Lung (tissue), 12 donors: ENCODE measurements around the gene CAMK2D. TPM values are rescaled to one million over a fixed set of nuclear protein-coding genes. Genes with fewer than 3 reads are reported as not detected.

Experiments
- ATAC-seq: fragments of 200-7000 bp; cut with Tn5 transposase; one replicate; pipeline ENCODE4 v1.9.1; 2020; ENCODE audit warnings: moderate number of reproducible peaks; ENCODE audit not compliant: insufficient read depth, low FRiP score
- DNase-seq, 3 donors: peaks; one replicate each; pipeline ENCODE4 v3.0.0-alpha.2; 2013 to 2017
- H3K27ac ChIP-seq, 2 donors: one replicate each; pipeline ENCODE4 v1.5.1; 2013; ENCODE audit warnings: mild to moderate bottlenecking in 2 of 2, moderate library complexity in 2 of 2, control low read depth in 1 of 2, inconsistent platforms in 1 of 2, low read depth in 1 of 2, low read length in 1 of 2
- H3K27me3 ChIP-seq, 3 donors: one replicate each; pipeline ENCODE4 v1.5.1; 2013; ENCODE audit warnings: low read length in 2 of 3; ENCODE audit not compliant: control insufficient read depth in 3 of 3, insufficient read depth in 3 of 3
- H3K36me3 ChIP-seq, 4 donors: one replicate each; pipeline ENCODE4 v1.5.1; 2013; ENCODE audit warnings: low read length in 4 of 4, mild to moderate bottlenecking in 1 of 4, moderate library complexity in 1 of 4; ENCODE audit not compliant: control insufficient read depth in 4 of 4, insufficient read depth in 4 of 4
- H3K4me1 ChIP-seq, 5 donors: one replicate each; pipeline ENCODE4 v1.5.1; 2013; ENCODE audit warnings: low read length in 5 of 5, mild to moderate bottlenecking in 2 of 5, moderate library complexity in 1 of 5; ENCODE audit not compliant: control insufficient read depth in 5 of 5, insufficient read depth in 5 of 5
- H3K4me3 ChIP-seq: one replicate; pipeline ENCODE4 v1.5.1; 2013; ENCODE audit warnings: mild to moderate bottlenecking, control low read depth, moderate library complexity
- H3K9ac ChIP-seq, 2 donors: one replicate each; pipeline ENCODE4 v1.5.1; 2013; ENCODE audit warnings: low read length in 2 of 2, control low read depth in 1 of 2; ENCODE audit not compliant: insufficient read depth in 1 of 2
- H3K9me3 ChIP-seq, 4 donors: one replicate each; pipeline ENCODE4 v1.5.1; 2013; ENCODE audit warnings: low read length in 3 of 4, mild to moderate bottlenecking in 1 of 4, moderate library complexity in 1 of 4; ENCODE audit not compliant: control insufficient read depth in 4 of 4, insufficient read depth in 3 of 4
- CTCF ChIP-seq: IDR thresholded peaks from 2 replicates; pipeline ENCODE4 v1.5.1; 2012; ENCODE audit warnings: mild to moderate bottlenecking; ENCODE audit errors: control extremely low read depth, extremely low read depth
- WGBS, 2 donors: extraction: QIAGEN DNeasy Blood & Tissue Kit; methylation state at CpG; one replicate each; pipeline ENCODE4 v1.1.7; 2013; 5-methylcytosine and 5-hydroxymethylcytosine counted together
- polyA plus RNA-seq, 2 donors: library from polyadenylated mRNA; stranded (reverse); fragments of 200-250 nt; gene quantifications; one replicate each; pipeline ENCODE4 v1.2.1, GENCODE V29; 2013
- total RNA-seq, 2 donors: library from RNA; depleted of rRNA in 1 of 2; stranded (reverse); fragments of >200 nt in 1 of 2; gene quantifications; one replicate each; pipeline ENCODE4 v1.2.1, GENCODE V29; 2014 to 2021
- donor health status: control.
- donor health status: control.
- donor health status: Bipolar disorder and iron deficiency.
- donor health status: healthy.
- donor health status: DM: yes; HTN: yes; CAD: no.

Gene CAMK2D
- total and polyA plus RNA-seq, 4 donors, result 11.9 to 98.2 (median 36.6) TPM

DNA sequence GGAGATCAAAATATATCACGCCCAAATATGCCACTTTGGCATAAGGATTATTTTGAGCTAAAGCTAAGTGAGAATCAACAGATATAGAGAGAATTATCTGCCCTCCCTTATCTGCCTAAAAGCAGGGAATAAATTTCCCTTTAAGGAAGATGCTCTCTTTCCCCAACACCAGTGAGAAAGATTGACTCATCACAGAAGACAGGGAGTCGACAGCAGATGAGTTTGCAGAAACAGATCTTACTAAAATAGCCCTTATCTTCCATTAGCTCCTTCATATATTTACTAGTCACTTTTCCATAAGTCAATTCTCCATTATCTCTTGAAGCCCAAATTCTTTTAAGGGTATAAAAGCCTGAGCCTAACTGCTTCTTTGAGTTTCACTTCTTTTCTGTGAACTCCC lies 156.6 kb downstream of the CAMK2D start:
- no peak overlapping the region for H3K4me3 ChIP-seq
- ATAC-seq, result no peak
- peaks cover 0 to 5% (median 2%) of the 10 kb centered on the region in 4 donors for H3K36me3 ChIP-seq
- H3K27me3 ChIP-seq, result no peaks in the 10 kb centered on the region
- 85 to 89% methylated on average over 2 of the region's 2 CpGs for WGBS, 2 donors
- H3K27ac ChIP-seq, result peak overlapping the region in 1 of 2 donors; percentile 66
- H3K9ac ChIP-seq, result no peak overlapping the region
- peaks cover 0 to 7% (median 0%) of the 10 kb centered on the region in 5 donors for H3K4me1 ChIP-seq
- H3K9me3 ChIP-seq, result peaks cover 0 to 3% (median 0%) of the 10 kb centered on the region in 4 donors
- no peak for TF ChIP-seq CTCF
- DNase-seq, result no peak

DNA sequence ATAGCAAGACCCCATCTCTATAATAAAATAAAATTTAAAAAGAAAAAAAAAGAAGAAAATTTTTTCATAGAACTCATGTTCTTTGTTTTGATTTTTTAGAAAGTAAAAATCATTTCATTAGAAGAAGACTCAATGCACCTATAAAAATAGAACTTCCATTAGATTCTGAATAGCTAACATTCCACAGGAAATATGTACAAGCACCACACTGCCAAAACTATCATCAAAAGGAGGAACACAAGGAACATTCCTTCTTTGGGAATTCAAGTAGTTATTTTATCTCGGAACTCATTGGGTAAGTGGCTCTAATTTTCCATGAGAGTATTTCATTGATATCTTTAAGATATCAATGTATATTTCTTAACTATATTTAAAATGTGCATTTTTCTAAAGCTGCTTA lies 157.6 kb downstream of the CAMK2D start:
- H3K27ac ChIP-seq, result no peak overlapping the region
- ATAC-seq (no peak), DNase-seq (no peak)
- H3K36me3 ChIP-seq, result peaks cover 0 to 5% (median 2%) of the 10 kb centered on the region in 4 donors
- peaks cover 0 to 7% (median 0%) of the 10 kb centered on the region in 5 donors for H3K4me1 ChIP-seq
- H3K9me3 ChIP-seq, result peaks cover 0 to 3% (median 0%) of the 10 kb centered on the region in 4 donors
- H3K9ac ChIP-seq, result no peak overlapping the region
- no peak overlapping the region for H3K4me3 ChIP-seq
- WGBS, 2 donors, result 65 to 77% methylated on average over 1 of the region's 1 CpG
- H3K27me3 ChIP-seq, result no peaks in the 10 kb centered on the region
- no peak for TF ChIP-seq CTCF

DNA sequence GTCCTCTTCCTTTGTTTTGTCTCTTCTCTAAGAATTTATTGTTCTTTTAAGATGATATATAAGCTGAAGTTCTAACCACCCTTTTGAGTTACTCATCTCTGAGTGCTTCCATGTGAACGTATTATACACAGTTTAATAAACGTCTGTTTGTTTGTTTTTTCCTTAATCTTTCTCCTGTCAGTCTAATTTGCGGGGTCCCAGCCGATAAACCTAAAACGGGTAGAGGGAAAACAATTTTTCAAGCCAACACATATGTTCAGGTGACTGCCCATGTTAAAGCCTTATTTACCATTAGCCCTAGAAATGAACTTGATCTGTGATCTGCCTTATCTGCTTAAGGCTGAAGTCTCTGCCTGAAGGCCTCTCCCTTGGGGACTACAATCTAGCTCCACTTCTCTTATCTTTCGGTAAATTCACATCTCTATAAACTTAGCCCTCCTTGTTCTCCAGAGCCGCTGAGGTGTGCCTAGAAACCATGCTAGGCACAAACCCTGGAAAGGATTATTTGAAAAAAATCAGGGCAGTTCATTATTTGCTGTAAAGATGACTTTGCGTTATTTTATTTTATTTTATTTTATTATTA lies 158.8 kb downstream of the CAMK2D start:
- H3K4me3 ChIP-seq, result no peak overlapping the region
- TF ChIP-seq CTCF, result no peak
- no peak overlapping the region for H3K9ac ChIP-seq
- DNase-seq, result no peak
- WGBS, 2 donors, result 89 to 92% methylated on average over 8 of the region's 8 CpGs
- peaks cover 0 to 5% (median 2%) of the 10 kb centered on the region in 4 donors for H3K36me3 ChIP-seq
- H3K27me3 ChIP-seq, result no peaks in the 10 kb centered on the region
- H3K27ac ChIP-seq, result peak overlapping the region in 1 of 2 donors; percentile 66
- H3K9me3 ChIP-seq, result peaks cover 0 to 3% (median 0%) of the 10 kb centered on the region in 4 donors
- H3K4me1 ChIP-seq, result peaks cover 0 to 7% (median 0%) of the 10 kb centered on the region in 5 donors
- ATAC-seq, result no peak

DNA sequence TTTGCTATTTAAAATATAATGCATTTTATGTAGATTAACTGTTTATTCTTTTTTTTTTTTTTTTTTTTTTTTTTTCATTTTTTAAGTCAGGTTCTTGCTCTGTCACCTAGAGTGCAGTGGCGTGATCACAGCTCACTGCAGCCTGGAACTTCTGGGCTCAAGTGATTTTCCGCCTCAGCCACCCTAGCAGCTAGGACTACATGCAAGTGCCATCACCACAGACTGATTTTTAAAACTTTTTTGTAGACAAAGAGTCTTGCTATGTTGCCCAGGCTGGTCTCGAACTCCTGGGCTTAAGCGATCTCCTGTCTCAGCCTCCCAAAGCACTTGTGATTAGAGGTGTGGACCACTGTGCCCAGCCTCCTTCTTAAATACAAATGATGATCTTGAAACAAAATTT lies 159.9 kb downstream of the CAMK2D start:
- DNase-seq, result no peak
- no peaks in the 10 kb centered on the region for H3K36me3 ChIP-seq
- H3K9ac ChIP-seq, result no peak overlapping the region
- TF ChIP-seq CTCF, result no peak
- H3K4me1 ChIP-seq, result peaks cover 0 to 7% (median 0%) of the 10 kb centered on the region in 5 donors
- no peaks in the 10 kb centered on the region for H3K9me3 ChIP-seq
- H3K27ac ChIP-seq, result no peak overlapping the region
- 88 to 89% methylated on average over 4 of the region's 4 CpGs for WGBS, 2 donors
- no peak overlapping the region for H3K4me3 ChIP-seq
- H3K27me3 ChIP-seq, result no peaks in the 10 kb centered on the region
- no peak for ATAC-seq
